ENCODE measurements around the gene FBN2.

FBN2 gene

DNA sequence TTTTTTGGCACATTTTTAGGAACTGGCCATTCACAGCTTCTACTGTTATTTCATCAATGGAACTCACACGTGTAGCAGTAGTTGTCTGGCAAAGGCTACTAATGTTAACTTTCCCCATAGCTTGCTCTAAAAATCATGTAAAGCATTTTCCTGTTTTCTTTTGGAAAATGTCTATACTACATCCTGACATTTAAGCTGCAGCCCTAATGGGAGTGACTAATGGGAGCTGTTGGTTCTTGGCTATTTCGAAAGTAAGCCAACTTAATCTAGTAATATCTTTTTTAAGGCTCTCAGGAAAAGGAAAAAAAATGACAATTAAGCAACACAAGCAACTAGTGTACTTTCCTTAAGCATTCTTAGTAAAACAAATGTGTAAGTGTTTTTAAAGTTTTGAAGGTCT is 285.3 kb downstream of the FBN2 start:
- no peak for DNase-seq (ENCODE audit: low spot score)

DNA sequence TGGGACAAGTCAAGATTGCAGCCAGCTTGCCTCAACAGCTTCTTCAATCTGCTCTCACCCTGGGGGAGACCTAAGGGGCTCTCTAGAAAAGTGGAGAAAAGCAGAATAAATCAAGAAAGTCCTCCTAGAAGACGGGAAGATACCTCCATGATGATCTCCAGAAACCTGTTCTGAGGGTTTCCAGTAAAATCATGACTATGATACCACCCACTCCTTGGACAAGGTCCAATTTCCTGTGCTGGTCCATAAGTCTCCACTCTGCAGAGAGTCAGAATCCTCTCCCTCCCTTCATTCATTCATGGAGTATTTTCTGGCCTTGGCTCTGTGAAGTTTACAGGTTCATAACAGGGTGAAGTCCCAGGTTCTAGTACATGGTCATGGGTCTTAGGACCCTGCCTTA is 285.8 kb downstream of the FBN2 start:
- DNase-seq (ENCODE audit: low spot score): no peak

DNA sequence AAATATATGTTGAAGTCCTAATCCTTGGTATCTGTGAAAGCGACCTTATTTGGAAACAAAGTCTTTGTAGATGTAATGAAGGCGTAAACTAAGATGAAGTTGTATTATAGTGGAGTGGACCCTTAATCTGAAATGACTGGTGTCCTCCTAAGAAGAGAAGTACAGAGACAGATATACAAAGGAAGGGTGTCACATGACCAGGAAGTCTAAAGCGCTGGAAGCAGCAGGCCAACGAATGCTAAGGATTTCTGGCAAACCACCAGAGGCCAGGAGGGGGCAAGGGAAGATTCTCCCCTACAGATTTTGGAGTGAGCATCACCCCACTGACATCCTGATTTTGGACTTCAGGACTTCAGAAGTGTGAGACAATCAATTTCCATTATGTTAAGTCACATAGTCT is 292.1 kb downstream of the FBN2 start:
- no peak for DNase-seq (ENCODE audit: low spot score)

DNA sequence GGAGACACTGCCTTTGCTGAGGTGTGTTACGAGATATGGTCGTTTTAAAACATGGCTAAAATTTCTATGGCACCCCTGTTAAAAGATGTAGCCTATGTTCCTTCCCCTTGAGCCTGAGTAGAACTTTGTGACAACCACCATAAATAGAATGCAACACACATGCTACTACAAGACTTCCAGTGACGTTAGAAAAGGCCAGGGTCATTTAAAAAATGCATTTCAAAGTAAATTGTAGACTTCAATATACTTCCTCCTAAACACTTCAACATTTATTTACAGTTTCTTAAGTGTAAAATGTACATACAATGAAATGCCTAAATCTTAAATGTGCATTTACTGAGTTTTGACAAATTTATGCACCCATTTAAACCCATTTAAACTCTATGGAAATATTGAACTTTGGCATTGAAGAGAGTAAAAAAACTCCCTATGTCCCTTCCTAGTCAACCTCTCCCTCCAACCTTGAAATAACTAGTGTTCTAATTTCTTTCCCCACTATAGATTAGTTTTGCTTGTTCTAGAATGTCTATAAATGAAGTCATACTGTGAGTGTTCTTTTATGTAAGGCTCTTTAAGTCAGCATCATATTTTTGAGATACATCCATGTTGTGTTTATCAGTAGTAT is 294.0 kb downstream of the FBN2 start:
- DNase-seq (ENCODE audit: low spot score): no peak

DNA sequence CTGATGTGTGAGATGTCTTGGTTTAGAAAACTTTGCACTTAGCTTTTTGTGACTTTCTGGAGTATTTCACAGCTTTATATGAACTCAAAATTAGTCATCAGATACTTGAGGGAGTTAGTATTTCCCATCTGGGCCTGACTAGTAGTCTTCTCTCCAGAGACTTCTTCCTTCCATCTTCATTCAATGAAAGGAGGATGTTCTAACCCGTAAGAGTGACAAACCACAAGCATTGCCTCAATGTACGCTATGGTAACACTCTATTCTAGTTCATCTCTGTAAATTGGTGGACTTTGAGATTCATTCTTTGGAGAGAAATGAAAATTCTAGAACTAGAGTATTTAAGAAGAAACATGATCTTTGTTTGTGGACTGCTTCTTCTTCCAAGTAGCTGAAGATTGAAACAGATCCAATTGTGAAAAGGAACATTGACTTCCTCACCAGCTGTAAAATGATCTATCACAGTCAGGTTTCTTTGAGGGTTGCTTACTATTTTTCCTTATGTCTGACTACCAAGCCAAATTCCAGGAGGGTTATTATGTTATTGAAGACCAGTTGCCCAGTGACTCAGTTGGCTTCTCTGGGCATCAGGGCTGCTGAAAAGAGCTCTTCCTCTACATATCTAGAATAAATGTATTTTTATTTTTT is 296.9 kb downstream of the FBN2 start:
- no peak for DNase-seq (ENCODE audit: low spot score)

DNA sequence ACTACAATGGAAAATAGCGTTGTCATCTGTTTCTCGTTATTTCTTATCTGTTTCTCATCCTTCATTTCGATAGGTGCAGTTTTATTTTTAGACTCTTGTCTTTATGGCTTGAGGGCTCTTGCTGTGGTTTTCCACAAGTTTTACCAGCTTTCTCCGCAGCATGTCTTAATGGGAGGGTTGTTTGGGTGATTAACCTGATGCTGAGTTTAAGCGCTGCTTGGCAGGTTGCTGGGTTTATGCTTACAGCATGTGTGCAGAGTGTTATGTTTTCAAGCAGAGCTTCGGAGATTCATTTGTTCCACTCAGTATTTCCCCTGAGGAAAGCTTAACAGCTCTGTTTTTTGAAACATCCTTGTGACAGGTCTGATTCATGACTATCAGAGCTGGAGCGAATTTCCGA is 300.5 kb downstream of the FBN2 start:
- DNase-seq (ENCODE audit: low spot score): no peak

DNA sequence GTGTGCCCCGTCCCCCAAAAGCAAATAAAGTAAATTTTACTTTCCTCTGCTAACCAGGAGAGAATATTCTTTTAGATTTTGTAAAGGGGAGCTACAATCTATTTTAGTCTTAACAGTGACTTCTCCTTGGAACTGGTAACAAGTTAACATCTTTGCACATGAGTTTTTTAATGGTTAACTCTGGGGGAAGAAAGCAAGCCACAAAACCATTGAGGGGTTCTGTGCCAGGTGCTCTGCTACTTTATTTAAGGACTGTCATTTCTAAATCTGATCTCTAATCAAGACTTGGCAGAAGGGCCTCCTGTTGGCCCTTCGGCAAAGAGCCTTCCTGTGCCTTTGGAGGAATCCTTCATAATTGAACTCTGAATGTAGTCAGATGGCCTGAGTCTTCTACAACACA is 301.0 kb downstream of the FBN2 start:
- DNase-seq (ENCODE audit: low spot score): no peak

DNA sequence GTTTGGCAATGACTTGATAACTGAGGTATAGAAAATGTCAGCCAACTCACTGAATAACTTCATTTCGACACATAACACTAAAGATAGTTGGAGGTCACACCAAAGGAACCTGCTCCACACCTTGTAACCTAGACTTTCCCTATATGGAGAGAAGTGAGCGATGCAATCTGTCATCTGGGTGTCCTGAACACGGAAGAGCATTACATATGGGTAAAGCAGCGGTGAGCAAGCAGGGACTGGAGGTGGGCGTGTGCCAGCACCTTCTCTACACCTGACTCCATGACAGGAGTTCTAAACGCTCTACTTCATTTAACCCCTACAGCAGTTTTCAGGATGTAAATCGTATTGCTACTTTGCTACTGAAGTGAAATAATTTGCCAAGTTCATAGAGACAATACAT is 301.7 kb downstream of the FBN2 start:
- no peak for DNase-seq (ENCODE audit: low spot score)

DNA sequence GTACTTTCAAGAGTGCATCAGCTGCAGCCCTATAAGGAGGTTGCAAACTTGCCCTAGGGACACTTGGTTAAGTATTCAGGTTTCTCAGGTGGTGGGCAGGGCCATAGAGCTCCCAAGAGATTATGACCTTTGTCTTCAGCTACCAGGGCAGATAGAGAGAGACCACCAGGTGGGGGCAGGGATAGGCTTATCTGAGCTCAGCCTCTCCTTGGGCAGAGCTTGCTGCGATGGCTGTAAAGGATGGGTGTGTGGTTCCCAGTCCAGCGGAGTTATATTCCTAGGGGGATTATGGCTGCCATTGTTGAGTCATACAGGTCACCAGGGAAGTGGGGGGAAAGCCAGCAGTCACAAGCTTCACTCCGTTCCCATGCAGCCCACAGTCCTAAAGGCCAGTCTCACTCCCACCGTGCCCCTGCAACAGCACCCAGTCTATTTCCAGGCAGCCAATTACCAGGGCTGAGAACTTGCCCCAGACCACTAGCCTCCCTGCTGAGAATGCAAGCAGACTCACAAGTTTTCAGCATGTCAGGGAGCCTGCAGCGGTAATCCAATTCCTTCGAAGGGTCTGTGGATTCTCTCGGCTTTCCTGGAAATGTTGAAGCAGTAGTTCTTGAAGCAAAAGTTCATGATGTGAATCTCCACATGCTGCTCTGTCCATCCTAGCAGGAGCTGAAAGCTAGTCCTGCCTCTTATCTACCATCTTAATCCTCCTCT is 303.0 kb downstream of the FBN2 start:
- DNase-seq (ENCODE audit: low spot score): no peak

DNA sequence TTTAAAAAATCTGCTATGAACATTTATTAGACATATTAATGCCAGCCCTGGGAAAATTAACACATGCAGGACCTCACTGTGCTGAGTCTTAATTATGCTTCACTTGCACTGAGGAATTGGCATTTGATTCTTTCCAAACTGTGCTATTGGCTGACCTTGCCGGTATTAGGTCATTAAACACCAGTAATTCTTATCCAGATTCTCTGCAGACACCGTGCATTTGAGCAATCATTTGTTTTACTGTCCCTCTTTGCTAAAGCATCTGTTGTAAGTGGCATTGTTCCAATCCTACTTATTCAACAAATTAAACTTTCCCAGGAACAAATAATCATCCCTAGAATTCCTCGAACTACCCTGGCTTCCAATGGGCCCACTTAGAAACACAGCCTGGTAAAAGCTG is 309.5 kb downstream of the FBN2 start:
- no peak for DNase-seq (ENCODE audit: low spot score)

DNA sequence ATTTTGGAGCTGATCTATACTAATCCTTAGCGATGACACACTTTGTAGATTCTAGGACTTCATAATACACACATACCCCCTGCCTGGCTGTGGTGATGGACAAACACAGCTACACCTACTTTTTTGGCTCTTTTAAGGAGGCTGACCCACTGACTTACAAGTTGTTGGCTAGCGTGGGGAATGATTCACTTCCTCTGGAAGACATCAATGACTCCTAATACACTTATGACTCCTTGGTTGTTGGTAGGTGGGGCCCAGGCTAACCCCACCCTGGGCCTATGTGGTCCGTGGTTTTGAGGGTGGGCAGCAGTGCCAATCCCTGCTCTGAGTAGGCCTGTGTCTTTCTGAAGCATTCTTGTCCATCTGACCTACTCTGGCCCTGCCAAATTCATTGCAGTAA is 310.0 kb downstream of the FBN2 start:
- DNase-seq (ENCODE audit: low spot score): no peak

DNA sequence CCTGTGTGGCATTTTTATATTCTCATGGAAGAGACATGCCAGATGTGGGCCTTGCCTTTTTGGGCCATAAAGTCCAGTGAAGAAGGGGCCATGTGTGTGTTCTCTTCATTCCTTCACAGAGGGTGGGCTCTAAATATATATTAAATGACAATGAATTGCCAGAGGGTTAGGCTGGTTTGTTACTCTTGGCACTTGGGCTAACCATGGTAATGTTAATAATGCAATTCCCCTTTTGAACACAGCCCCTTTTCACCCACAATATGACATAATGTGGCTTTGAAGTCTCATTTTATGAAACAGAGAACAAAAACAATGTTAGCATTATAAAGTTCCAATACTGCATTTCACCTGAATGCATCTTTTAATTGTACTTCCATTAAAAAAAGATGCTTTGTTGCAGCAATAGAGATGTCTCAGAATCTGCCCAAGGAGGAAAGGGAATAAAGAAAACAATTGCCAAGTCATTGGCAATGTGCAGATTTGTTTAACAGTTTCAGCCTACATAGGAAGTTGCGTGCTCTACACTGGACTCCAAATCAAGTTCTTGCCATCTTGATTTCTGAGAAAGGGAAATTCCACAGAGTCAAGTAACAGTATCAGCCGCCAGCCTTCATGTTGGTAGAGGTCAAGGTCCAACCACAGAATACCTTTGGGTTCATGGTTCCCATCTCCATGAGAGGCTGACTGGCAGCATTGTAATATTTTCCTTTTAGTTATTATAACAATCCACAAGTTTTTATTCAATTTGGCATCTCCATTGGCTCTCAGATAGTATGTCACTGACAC is 312.6 kb downstream of the FBN2 start:
- no peak for DNase-seq (ENCODE audit: low spot score)

DNA sequence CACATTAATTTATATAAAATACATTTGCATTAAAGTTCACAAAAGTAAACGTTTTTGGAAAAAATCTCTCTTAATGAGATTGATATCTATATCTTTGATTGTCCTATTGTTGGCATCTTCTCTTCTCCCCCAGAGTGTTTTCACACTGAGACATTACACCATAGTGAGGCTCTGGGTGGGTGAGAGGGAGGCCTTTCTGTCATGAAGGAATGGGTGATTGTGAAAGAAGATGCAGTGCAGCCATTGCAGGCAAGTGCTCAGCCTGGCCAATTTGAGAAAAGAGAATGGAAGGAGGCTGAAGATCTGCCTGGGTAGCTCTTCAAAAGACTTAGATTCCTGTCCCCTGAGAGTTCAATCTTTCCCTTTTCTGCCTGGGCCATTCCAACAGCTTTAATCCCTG is 313.7 kb downstream of the FBN2 start:
- DNase-seq (ENCODE audit: low spot score): no peak

DNA sequence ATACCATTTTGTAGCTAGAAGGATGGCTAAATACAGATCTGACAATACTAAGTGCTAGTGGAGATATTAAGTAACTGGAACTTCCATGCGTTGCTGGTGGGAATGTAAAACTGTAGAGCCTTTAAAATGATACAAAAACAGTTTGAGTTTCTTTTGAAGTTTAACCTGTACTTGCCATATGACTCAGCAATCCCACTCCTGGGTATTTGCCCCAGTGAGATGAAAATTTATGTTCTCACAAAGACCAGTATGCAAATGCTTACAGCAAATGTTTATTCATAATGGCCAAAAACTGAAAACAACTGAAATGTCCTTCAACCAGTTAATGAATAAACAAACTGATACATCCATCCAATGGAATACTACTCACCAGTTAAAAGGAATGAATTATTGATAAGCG is 317.2 kb downstream of the FBN2 start:
- no peak for DNase-seq (ENCODE audit: low spot score)

DNA sequence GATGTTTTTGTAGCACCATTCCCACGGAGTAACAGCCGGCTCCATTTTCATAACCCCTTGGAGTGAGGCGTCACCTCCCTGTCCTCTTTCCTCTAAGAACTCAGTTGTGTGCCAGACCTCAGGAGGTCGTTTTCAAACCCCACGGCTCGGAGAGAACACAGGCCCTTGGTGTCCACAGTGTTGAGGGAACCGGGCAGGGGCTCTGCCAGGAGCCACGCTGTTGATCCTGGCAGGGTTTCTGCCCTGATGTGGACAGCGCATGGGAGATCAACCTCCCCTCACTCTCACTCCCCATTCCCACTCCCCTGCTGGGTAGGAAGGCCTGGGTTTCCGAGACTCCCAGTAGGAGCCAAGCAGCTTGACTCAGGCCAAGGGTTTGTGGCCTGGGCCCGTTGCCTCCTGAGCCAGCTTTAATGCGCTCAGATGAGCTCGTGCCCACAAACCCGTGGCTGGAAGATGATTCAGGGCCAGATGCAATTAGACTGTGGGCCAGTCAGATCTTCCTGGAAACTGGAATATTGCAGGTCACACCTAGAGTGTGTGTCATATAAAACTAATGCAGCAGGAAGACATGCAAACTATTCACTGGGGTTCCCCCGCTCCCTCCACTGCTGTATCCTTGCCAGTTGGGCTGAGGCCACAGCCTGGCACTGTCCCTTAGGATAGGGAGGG is 321.0 kb downstream of the FBN2 start:
- DNase-seq (ENCODE audit: low spot score): no peak

DNA sequence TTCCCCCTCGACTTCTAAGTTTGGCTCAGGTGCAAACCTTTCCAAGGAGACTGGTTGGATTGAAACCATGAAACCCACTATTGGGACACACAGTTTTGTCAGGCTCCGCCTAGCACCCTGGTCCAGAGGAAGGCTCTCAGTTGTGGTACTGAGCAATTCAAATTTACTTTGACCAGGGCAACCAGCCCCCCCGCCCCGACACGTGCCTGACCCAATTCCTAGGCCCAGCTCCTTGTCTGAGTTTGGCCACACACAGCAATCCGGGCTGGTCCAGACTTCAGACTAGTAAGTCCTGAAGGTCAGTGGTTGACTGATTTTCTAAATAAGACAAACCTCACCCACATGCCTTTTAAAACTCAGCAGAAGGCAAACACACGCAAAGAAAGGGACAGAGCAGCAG is 321.8 kb downstream of the FBN2 start:
- no peak for DNase-seq (ENCODE audit: low spot score)

DNA sequence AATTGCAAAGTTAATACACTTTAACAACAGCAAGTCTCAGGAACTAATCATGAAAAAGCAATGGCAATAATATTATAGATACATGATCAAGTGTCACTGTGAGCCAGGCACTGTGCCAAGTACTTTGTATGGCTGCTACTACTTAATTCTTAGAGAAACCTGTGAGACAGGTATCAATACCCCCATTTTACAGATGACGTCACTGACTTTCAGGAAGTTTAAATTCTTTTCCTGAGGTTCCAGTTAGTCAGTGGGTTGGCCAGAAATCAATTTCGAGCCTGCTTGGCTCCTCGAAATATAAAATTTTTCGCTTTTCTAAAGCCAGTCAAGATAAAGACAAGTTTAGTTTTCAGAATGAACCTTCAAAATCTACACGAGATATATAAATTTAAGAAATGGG is 324.2 kb downstream of the FBN2 start:
- DNase-seq (ENCODE audit: low spot score): no peak

DNA sequence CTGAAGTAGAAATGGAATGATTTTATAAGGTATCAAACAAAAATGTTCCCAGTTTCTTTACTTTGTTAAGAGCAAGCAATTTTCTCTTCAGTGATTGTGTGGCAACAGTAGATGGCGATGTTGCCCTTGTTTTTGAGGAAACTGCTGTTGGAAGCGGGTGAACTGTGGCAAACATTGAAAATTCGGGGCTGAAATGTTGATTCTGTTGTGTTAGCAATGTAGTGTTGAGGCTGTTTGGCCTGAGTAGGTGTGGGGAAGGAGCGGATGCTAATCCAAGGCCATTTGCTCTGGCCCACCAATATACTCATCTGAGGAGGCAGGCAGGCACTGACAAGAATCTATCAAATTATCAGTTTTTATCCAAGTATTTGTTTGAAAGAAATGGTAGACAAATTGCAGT is 324.7 kb downstream of the FBN2 start:
- peak; percentile 59 for DNase-seq (ENCODE audit: low spot score)

DNA sequence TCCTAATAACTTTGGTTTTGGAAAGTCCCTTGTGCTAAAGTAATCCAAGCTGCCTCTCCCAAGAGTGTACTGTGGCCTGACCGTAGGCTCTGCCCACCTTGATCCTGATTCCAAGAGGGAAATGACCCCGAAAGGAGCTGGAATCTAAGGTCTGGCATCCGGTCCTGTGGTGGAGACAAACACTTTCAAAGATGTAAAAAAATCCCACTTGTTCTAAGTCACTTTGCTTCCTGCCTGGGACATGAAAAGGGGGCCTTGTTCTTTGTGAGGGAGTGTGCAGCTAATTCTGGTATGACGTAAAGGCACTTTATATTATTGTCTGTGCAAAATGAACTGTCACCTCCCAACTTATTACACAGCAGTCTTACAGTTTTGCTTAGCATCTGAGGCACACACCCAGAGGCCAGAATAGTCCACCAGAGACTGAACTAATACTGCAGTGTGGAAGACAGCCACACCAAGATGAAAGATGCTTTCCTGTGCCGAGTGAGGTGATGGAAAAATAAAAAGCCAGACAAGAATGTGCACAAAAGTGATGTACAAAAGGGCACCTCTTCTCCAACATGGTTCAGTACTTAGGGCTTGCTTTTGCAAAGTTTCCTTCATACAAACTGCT is 325.7 kb downstream of the FBN2 start:
- no peak for DNase-seq (ENCODE audit: low spot score)

DNA sequence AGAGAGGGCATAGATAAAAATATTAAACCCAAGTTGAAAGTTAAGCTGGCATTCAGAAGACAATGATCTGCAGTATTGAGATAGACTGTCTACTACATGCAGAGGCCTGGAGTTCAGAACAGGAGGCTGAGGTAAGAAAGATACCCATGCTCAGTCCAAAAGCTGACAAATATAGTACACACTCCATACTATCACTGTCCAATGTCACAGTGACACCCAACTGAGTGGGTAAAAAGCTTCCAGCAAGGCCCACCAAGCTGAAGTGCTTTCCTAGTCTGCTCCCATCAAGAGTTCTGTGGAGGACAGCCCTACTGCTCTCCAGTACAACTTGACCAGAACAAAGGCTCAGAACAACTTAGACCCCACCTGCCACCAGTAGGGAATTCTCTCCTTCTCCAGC is 329.6 kb downstream of the FBN2 start:
- DNase-seq (ENCODE audit: low spot score): no peak

Measured in D341Med (cell line).